HL-60 (cell line): ENCODE data around the gene MYH10.

Experiments used
- GABPA ChIP-seq: IDR thresholded peaks from 2 replicates; pipeline ENCODE4 v1.6.1; 2012; ENCODE audit warnings: low read depth
- POLR2AphosphoS5 ChIP-seq: IDR thresholded peaks from 2 replicates; pipeline ENCODE4 v1.6.1; 2012; ENCODE audit warnings: low read depth
- TF ChIP-seq, protein P1 (sequence below): IDR thresholded peaks from one replicate; pipeline ENCODE4 v1.5.1; 2011; ENCODE audit warnings: low read length, control low read depth, inconsistent platforms; ENCODE audit not compliant: insufficient read depth

- TF ChIP-seq, protein P1, sequence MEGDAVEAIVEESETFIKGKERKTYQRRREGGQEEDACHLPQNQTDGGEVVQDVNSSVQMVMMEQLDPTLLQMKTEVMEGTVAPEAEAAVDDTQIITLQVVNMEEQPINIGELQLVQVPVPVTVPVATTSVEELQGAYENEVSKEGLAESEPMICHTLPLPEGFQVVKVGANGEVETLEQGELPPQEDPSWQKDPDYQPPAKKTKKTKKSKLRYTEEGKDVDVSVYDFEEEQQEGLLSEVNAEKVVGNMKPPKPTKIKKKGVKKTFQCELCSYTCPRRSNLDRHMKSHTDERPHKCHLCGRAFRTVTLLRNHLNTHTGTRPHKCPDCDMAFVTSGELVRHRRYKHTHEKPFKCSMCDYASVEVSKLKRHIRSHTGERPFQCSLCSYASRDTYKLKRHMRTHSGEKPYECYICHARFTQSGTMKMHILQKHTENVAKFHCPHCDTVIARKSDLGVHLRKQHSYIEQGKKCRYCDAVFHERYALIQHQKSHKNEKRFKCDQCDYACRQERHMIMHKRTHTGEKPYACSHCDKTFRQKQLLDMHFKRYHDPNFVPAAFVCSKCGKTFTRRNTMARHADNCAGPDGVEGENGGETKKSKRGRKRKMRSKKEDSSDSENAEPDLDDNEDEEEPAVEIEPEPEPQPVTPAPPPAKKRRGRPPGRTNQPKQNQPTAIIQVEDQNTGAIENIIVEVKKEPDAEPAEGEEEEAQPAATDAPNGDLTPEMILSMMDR: no peak
- no peak for TF ChIP-seq POLR2AphosphoS5
- TF ChIP-seq GABPA: no peak
Observed at GRCh38 chr17:8426802-8427201, 203.7 kb downstream of the MYH10 start.
